Measurements from ENCODE around the gene JAZF1. TPM values are rescaled to one million over a fixed set of nuclear protein-coding genes. Genes with fewer than 3 reads are reported as not detected.

The JAZF1 gene
- total and polyA plus RNA-seq, 2 donors (not counting 1 experiment from before 2014, with no cell fraction given) = 14.0 to 38.6 TPM

- Histone ChIP-seq H3K9ac (ENCODE audit: low read length) (no peak overlapping the region), H3K4me1 (ENCODE audit: control insufficient read depth in 2 of 2, insufficient read depth in 2 of 2, low read length in 2 of 2) (no peaks in the 10 kb centered on the region), H3K36me3 (replicated peaks in 1 of 2; ENCODE audit: control extremely low read depth in 1 of 2, control insufficient read depth in 1 of 2, extremely low read depth in 1 of 2, insufficient read depth in 2 of 2, low read length in 1 of 2) (peaks cover 0 to 16% of the 10 kb centered on the region in 2 experiments), H3K27me3 (replicated peaks in 1 of 4; ENCODE audit: control extremely low read depth in 1 of 4, control insufficient read depth in 3 of 4, insufficient read depth in 4 of 4, low read length in 3 of 4) (no peaks in the 10 kb centered on the region), H3K27ac (ENCODE audit: low read length in 2 of 2) (no peak overlapping the region), H3K79me2 (ENCODE audit: control insufficient read depth, insufficient read depth, low read length) (peaks cover 22% of the 10 kb centered on the region), H2AFZ (ENCODE audit: insufficient read depth, low read depth, low read length, poor library complexity, severe bottlenecking) (no peak overlapping the region), H3K4me3 (ENCODE audit: control extremely low read depth in 1 of 5, extremely low read depth in 1 of 5, insufficient read depth in 1 of 5, low read depth in 2 of 5, low read length in 4 of 5) (no peak overlapping the region), H3K4me2 (replicated peaks; ENCODE audit: low read depth, low read length, poor library complexity, severe bottlenecking) (no peak overlapping the region), H4K20me1 (ENCODE audit: control insufficient read depth, insufficient read depth, low read length, poor library complexity, severe bottlenecking) (peaks cover 51% of the 10 kb centered on the region), H3K9me3 (ENCODE audit: control extremely low read depth in 1 of 3, control insufficient read depth in 2 of 3, insufficient read depth in 1 of 3, low read length in 2 of 3) (no peaks in the 10 kb centered on the region)
- POLR2A ChIA-PET = no interaction called here
- Mint-ChIP-seq H3K9me3 (ENCODE audit: insufficient read depth) (no peaks in the 10 kb centered on the region), H3K4me3 (no peak overlapping the region), H3K27ac (no peak overlapping the region), H3K4me1 (peaks cover 4% of the 10 kb centered on the region), H3K27me3 (no peaks in the 10 kb centered on the region)
- ATAC-seq (ENCODE audit: low read depth) (no peak), DNase-seq (no peak)
- intact Hi-C loops (cut with micrococcal nuclease) = no loop called here
- TF ChIP-seq CTCF (IDR thresholded peaks at IDR 0.05) (no peak), EZH2 (IDR thresholded peaks at IDR 0.05; ENCODE audit: borderline replicate concordance, insufficient read depth, low read depth, low read length, poor library complexity, severe bottlenecking) (no peak)
- WGBS (ENCODE audit: insufficient coverage) = 96% methylated on average over 6 of the region's 8 CpGs
- CTCF ChIA-PET = interaction anchor here (1.2 kb wide), 1 partner anchor 681 kb away, joined by 3 read pairs; no protein-coding TSS in a partner anchor
These were observed 303.8 kb downstream of the JAZF1 start for GRCh38 chr7:27876756-27877155.

GRCh38 chr7:27875832-27876231, 304.8 kb downstream of the JAZF1 start:
- intact Hi-C loops (cut with micrococcal nuclease) = no loop called here
- no peak overlapping the region for H3K27ac ChIP-seq (ENCODE audit: low read length in 2 of 2)
- no peak overlapping the region for H3K4me3 ChIP-seq (ENCODE audit: control extremely low read depth in 1 of 5, extremely low read depth in 1 of 5, insufficient read depth in 1 of 5, low read depth in 2 of 5, low read length in 4 of 5)
- ChIA-PET CTCF (no interaction called here), POLR2A (no interaction called here)
- no peaks in the 10 kb centered on the region for H3K9me3 ChIP-seq (ENCODE audit: control extremely low read depth in 1 of 3, control insufficient read depth in 2 of 3, insufficient read depth in 1 of 3, low read length in 2 of 3)
- Mint-ChIP-seq H3K27ac (no peak overlapping the region), H3K4me1 (peaks cover 4% of the 10 kb centered on the region), H3K4me3 (no peak overlapping the region), H3K27me3 (no peaks in the 10 kb centered on the region), H3K9me3 (ENCODE audit: insufficient read depth) (no peaks in the 10 kb centered on the region)
- WGBS (ENCODE audit: insufficient coverage) = 100% methylated on average over 1 of the region's 2 CpGs
- no peak overlapping the region for H2AFZ ChIP-seq (ENCODE audit: insufficient read depth, low read depth, low read length, poor library complexity, severe bottlenecking)
- ATAC-seq (ENCODE audit: low read depth) (no peak), DNase-seq (no peak)
- H3K4me1 ChIP-seq (ENCODE audit: control insufficient read depth in 2 of 2, insufficient read depth in 2 of 2, low read length in 2 of 2) = no peaks in the 10 kb centered on the region
- H4K20me1 ChIP-seq (ENCODE audit: control insufficient read depth, insufficient read depth, low read length, poor library complexity, severe bottlenecking) = peaks cover 60% of the 10 kb centered on the region
- no peaks in the 10 kb centered on the region for H3K27me3 ChIP-seq (replicated peaks in 1 of 4; ENCODE audit: control extremely low read depth in 1 of 4, control insufficient read depth in 3 of 4, insufficient read depth in 4 of 4, low read length in 3 of 4)
- H3K36me3 ChIP-seq (replicated peaks in 1 of 2; ENCODE audit: control extremely low read depth in 1 of 2, control insufficient read depth in 1 of 2, extremely low read depth in 1 of 2, insufficient read depth in 2 of 2, low read length in 1 of 2) = peaks cover 0 to 17% of the 10 kb centered on the region in 2 experiments
- no peak overlapping the region for H3K4me2 ChIP-seq (replicated peaks; ENCODE audit: low read depth, low read length, poor library complexity, severe bottlenecking)
- no peak for TF ChIP-seq EZH2 (IDR thresholded peaks at IDR 0.05; ENCODE audit: borderline replicate concordance, insufficient read depth, low read depth, low read length, poor library complexity, severe bottlenecking)
- no peak for TF ChIP-seq CTCF (IDR thresholded peaks at IDR 0.05)
- H3K79me2 ChIP-seq (ENCODE audit: control insufficient read depth, insufficient read depth, low read length) = peaks cover 16% of the 10 kb centered on the region
- no peak overlapping the region for H3K9ac ChIP-seq (ENCODE audit: low read length)

Data from B cell (primary cell).